ENCODE results near the gene USF1. TPM values are rescaled to one million over a fixed set of nuclear protein-coding genes. Genes with fewer than 3 reads are reported as not detected.

Gene USF1
- total and polyA plus RNA-seq, 4 donors, result 67.5 to 95.1 (median 73.5) TPM

- TF ChIP-seq CTCF (IDR thresholded peaks at IDR 0.05; ENCODE audit: control extremely low read depth, extremely low read depth), result no peak
- ATAC-seq (ENCODE audit: insufficient read depth, low FRiP score) (no peak), DNase-seq (no peak)
- Histone ChIP-seq H3K27ac (ENCODE audit: low read depth in 1 of 2, low read length in 1 of 2) (peak overlapping the region in 1 of 2 donors; percentile 52), H3K36me3 (ENCODE audit: control insufficient read depth in 4 of 4, insufficient read depth in 4 of 4, low read length in 4 of 4) (peaks cover 0 to 25% (median 1%) of the 10 kb centered on the region in 4 donors), H3K27me3 (ENCODE audit: control insufficient read depth in 3 of 3, insufficient read depth in 3 of 3, low read length in 2 of 3) (no peaks in the 10 kb centered on the region), H3K9ac (ENCODE audit: insufficient read depth in 1 of 2, low read length in 2 of 2) (no peak overlapping the region), H3K4me3 (no peak overlapping the region), H3K9me3 (ENCODE audit: control insufficient read depth in 4 of 4, insufficient read depth in 3 of 4, low read length in 3 of 4) (no peaks in the 10 kb centered on the region), H3K4me1 (ENCODE audit: control insufficient read depth in 5 of 5, insufficient read depth in 5 of 5, low read length in 5 of 5) (peaks cover 0 to 8% (median 0%) of the 10 kb centered on the region in 5 donors)
- WGBS, 2 donors, result 94% methylated on average over 5 of the region's 5 CpGs
Measured at GRCh38 chr1:160999376-160999775, 46.4 kb downstream of the USF1 start.

GRCh38 chr1:160997323-160998038, 48.3 kb downstream of the USF1 start:
- H3K36me3 ChIP-seq (ENCODE audit: control insufficient read depth in 4 of 4, insufficient read depth in 4 of 4, low read length in 4 of 4), result peaks cover 0 to 25% (median 1%) of the 10 kb centered on the region in 4 donors
- H3K27ac ChIP-seq (ENCODE audit: low read depth in 1 of 2, low read length in 1 of 2), result peak overlapping the region; percentile 67 to 78
- DNase-seq (peak; percentile 47 to 67 (median 60)), ATAC-seq (ENCODE audit: insufficient read depth, low FRiP score) (peak; percentile 80)
- 72 to 74% methylated on average over 1 of the region's 1 CpG for WGBS, 2 donors
- no peak overlapping the region for H3K9ac ChIP-seq (ENCODE audit: insufficient read depth in 1 of 2, low read length in 2 of 2)
- no peak overlapping the region for H3K4me3 ChIP-seq
- H3K4me1 ChIP-seq (ENCODE audit: control insufficient read depth in 5 of 5, insufficient read depth in 5 of 5, low read length in 5 of 5), result peaks cover 0 to 8% (median 0%) of the 10 kb centered on the region in 5 donors
- H3K27me3 ChIP-seq (ENCODE audit: control insufficient read depth in 3 of 3, insufficient read depth in 3 of 3, low read length in 2 of 3), result no peaks in the 10 kb centered on the region
- H3K9me3 ChIP-seq (ENCODE audit: control insufficient read depth in 4 of 4, insufficient read depth in 3 of 4, low read length in 3 of 4), result no peaks in the 10 kb centered on the region
- TF ChIP-seq CTCF (IDR thresholded peaks at IDR 0.05; ENCODE audit: control extremely low read depth, extremely low read depth), result peak; percentile 60

- Histone ChIP-seq H3K4me3 (no peak overlapping the region), H3K36me3 (ENCODE audit: control insufficient read depth in 4 of 4, insufficient read depth in 4 of 4, low read length in 4 of 4) (peaks cover 0 to 25% (median 1%) of the 10 kb centered on the region in 4 donors), H3K9me3 (ENCODE audit: control insufficient read depth in 4 of 4, insufficient read depth in 3 of 4, low read length in 3 of 4) (no peaks in the 10 kb centered on the region), H3K27ac (ENCODE audit: low read depth in 1 of 2, low read length in 1 of 2) (no peak overlapping the region), H3K27me3 (ENCODE audit: control insufficient read depth in 3 of 3, insufficient read depth in 3 of 3, low read length in 2 of 3) (no peaks in the 10 kb centered on the region), H3K4me1 (ENCODE audit: control insufficient read depth in 5 of 5, insufficient read depth in 5 of 5, low read length in 5 of 5) (peaks cover 0 to 8% (median 0%) of the 10 kb centered on the region in 5 donors), H3K9ac (ENCODE audit: insufficient read depth in 1 of 2, low read length in 2 of 2) (no peak overlapping the region)
- no peak for DNase-seq
- peak; percentile 36 for ATAC-seq (ENCODE audit: insufficient read depth, low FRiP score)
- 82 to 89% methylated on average over 3 of the region's 3 CpGs for WGBS, 2 donors
- no peak for TF ChIP-seq CTCF (IDR thresholded peaks at IDR 0.05; ENCODE audit: control extremely low read depth, extremely low read depth)
Measured at GRCh38 chr1:160996178-160996577, 49.6 kb downstream of the USF1 start.

Measured in lung (tissue), 12 donors.